ENCODE measurements around the gene NDUFAF4. TPM values are rescaled to one million over a fixed set of nuclear protein-coding genes. Genes with fewer than 3 reads are reported as not detected.

Gene NDUFAF4
- total and polyA plus RNA-seq, 4 donors = 9.7 to 38.7 (median 15.9) TPM

Small RNAs within 50 kb of the gene (small RNA-seq; reads per million reads assigned to genes)
- not detected for gene RN7SL509P (ENCODE audit: low replicate concordance)

Other genes starting within 250 kb of the NDUFAF4 start
- 1 to 10 TPM in 1 of 2 donors, under 1 TPM in 1; 0.55 to 2.0 TPM for gene GPR63, start 60.4 kb downstream of the NDUFAF4 start, total RNA-seq
- under 1 TPM; 0.14 to 0.19 TPM for gene GPR63, start 60.4 kb downstream of the NDUFAF4 start, polyA plus RNA-seq
- gene KLHL32, start 26.8 kb upstream of the NDUFAF4 start, total RNA-seq = 1 to 10 TPM; 3.7 to 4.3 TPM
- gene KLHL32, start 26.8 kb upstream of the NDUFAF4 start, polyA plus RNA-seq = 1 to 10 TPM in 1 of 2 donors, under 1 TPM in 1; 0.79 to 1.3 TPM

Measured in lung (tissue), 5 donors.